PFSK-1 (cell line): Measurements from ENCODE around the gene ABHD16A.

ENCODE experiments used
- POLR2AphosphoS5 ChIP-seq: IDR thresholded peaks from 2 replicates; pipeline ENCODE4 v1.6.1; 2012; ENCODE audit warnings: low read depth, mild to moderate bottlenecking, control low read depth, low read length, moderate library complexity
- REST ChIP-seq, 2 experiments: IDR thresholded peaks; 2 replicates each; pipeline versions ENCODE4 v1.6.1 to v1.8.0; 2011 to 2012; ENCODE audit warnings: low read depth in 2 of 2, low read length in 2 of 2, control low read depth in 1 of 2, inconsistent platforms in 1 of 2, mild to moderate bottlenecking in 1 of 2, moderate library complexity in 1 of 2; ENCODE audit not compliant: insufficient read depth in 1 of 2

GRCh38 chr6:31659649-31660380 lies 43.3 kb downstream of the ABHD16A start:
- no peak; the same call in 1 of the 2 replicates for TF ChIP-seq POLR2AphosphoS5
- TF ChIP-seq REST (IDR thresholded peaks at IDR 0.05; ENCODE audit: insufficient read depth in 1 of 2, low read depth in 2 of 2, low read length in 2 of 2) = peak; percentile 87 to 91
